Bronchial epithelial cell (primary cell): ENCODE measurements around the gene PTPRB. TPM values are rescaled to one million over a fixed set of nuclear protein-coding genes. Genes with fewer than 3 reads are reported as not detected.

Source experiments
- DNase-seq: peaks from one replicate; pipeline ENCODE4 v3.0.0-alpha.2; 2010; ENCODE audit warnings: low read depth
- FAIRE-seq: peaks from 2 replicates; lab custom pipeline; 2011; peaks lifted over from hg19 to GRCh38; lab: Jason Lieb, UNC
- H3K27me3 ChIP-seq: 2 replicates; pipeline ENCODE4 v1.5.1; 2011; ENCODE audit warnings: low read length; ENCODE audit not compliant: control insufficient read depth, insufficient read depth
- H3K36me3 ChIP-seq: 2 replicates; pipeline ENCODE4 v1.5.1; 2011; ENCODE audit warnings: low read length; ENCODE audit not compliant: control insufficient read depth, insufficient read depth
- H3K4me3 ChIP-seq: 2 replicates; pipeline ENCODE4 v1.5.1; 2011; ENCODE audit warnings: mild to moderate bottlenecking, low read depth, low read length, control low read depth
- total RNA-seq: library from RNA; depleted of rRNA; stranded (reverse); fragments of >200 nt; gene quantifications from 2 replicates; pipeline ENCODE4 v1.2.1, GENCODE V29; 2014
- TF ChIP-seq, protein P1 (sequence below): IDR thresholded peaks from 2 replicates; pipeline ENCODE4 v1.5.1; 2011; ENCODE audit warnings: mild to moderate bottlenecking, moderate library complexity, low read length, control low read depth, inconsistent platforms; ENCODE audit not compliant: insufficient read depth, severe bottlenecking

The PTPRB gene
- total RNA-seq, 1 donor from 2014 or later: 0.53 TPM

DNA sequence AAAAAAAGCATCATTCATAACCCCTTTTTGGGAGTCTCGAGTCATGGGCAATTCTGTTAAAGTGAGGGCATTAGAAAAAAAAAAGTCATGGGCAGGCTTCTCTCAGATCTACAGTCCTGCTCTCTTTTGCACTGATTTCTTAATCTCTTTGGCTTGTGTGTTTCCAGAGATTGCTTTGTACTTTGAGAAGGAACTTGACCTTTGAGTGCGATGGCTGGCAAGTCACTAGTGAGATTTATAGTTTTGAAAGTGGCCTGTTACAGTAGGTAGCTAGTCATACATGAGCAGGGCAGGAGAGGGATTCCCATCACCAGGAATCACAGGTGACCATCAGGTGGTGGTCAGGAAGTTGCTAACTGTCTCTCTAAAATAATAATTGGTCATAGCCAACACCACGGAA is 151.5 kb downstream of the PTPRB start:
- FAIRE-seq (no peak), DNase-seq (no peak)
- no peaks in the 10 kb centered on the region for H3K36me3 ChIP-seq
- no peaks in the 10 kb centered on the region for H3K27me3 ChIP-seq
- TF ChIP-seq, protein P1, sequence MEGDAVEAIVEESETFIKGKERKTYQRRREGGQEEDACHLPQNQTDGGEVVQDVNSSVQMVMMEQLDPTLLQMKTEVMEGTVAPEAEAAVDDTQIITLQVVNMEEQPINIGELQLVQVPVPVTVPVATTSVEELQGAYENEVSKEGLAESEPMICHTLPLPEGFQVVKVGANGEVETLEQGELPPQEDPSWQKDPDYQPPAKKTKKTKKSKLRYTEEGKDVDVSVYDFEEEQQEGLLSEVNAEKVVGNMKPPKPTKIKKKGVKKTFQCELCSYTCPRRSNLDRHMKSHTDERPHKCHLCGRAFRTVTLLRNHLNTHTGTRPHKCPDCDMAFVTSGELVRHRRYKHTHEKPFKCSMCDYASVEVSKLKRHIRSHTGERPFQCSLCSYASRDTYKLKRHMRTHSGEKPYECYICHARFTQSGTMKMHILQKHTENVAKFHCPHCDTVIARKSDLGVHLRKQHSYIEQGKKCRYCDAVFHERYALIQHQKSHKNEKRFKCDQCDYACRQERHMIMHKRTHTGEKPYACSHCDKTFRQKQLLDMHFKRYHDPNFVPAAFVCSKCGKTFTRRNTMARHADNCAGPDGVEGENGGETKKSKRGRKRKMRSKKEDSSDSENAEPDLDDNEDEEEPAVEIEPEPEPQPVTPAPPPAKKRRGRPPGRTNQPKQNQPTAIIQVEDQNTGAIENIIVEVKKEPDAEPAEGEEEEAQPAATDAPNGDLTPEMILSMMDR: no peak
- H3K4me3 ChIP-seq: no peak overlapping the region

DNA sequence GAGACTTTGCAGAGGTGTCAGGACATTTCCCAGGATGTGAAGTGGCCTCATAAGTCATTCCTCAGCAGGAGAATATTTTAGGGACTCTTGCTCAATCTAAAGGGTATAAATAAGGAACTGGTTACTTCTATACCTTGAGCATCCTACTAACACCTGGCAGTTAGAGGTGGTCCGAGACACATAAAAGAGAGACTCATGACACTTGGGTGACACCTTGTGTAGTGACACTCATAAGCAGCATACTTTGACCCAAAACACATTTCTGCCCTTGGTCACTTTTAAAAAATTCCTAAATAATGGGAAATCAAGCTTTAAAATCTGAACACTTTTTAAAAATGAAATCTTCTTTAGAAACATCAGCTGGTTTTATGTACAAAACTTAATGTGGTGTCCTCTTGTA is 152.8 kb downstream of the PTPRB start:
- FAIRE-seq (no peak), DNase-seq (no peak)
- Histone ChIP-seq H3K36me3 (no peaks in the 10 kb centered on the region), H3K27me3 (no peaks in the 10 kb centered on the region), H3K4me3 (no peak overlapping the region)
- TF ChIP-seq, protein P1: no peak

DNA sequence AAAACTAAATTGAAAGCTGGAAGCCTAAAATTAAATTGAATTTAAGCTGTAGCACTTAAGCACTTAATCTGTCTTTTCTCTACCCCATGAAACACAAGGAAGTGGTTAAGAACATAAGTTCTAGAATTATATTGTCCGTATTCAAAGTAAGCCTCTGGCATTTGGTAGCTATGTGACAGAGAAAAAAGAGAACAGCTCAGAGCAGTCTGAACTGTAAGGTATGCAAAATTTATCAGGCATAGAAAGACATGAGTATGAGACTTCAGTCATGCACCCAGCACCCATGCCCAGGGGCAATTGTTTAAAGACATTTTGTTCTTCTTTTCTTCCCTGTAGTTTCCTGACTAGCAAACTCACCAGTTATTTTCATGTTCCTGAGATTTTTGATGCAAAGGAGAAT is 154.5 kb downstream of the PTPRB start:
- FAIRE-seq (no peak), DNase-seq (peak; percentile 13)
- TF ChIP-seq, protein P1: no peak
- no peaks in the 10 kb centered on the region for H3K27me3 ChIP-seq
- no peak overlapping the region for H3K4me3 ChIP-seq
- H3K36me3 ChIP-seq: no peaks in the 10 kb centered on the region

DNA sequence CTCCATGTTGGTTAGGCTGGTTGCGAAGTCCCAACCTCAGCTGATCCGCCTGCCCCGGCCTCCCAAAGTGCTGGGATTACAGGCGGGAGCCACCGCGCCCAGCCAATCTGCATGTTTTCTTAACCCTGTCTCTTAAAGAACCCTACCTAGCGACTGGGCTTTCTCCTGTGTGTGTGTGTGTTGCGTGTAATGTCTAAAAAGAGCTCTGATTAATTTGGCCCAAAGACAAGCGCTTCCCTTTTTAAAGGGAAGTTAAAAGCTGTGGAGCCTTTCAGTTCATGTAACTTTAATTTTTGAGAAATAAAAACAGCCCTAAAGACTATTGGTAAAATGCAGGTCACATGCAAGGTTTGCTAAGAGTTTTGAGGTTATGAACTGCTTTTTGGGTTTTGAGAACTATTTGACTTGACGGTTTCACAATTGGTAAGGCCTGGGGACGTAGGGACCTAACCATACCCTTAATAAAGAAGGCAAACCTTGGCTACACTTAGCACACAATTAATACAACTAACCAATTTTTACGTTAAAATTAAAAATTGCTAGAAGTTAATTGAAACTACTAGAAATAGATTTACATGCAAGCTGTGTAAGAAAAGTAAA is 167.9 kb downstream of the PTPRB start:
- TF ChIP-seq, protein P1: no peak
- Histone ChIP-seq H3K4me3 (no peak overlapping the region), H3K36me3 (no peaks in the 10 kb centered on the region), H3K27me3 (no peaks in the 10 kb centered on the region)
- DNase-seq: no peak
- FAIRE-seq: no peak

DNA sequence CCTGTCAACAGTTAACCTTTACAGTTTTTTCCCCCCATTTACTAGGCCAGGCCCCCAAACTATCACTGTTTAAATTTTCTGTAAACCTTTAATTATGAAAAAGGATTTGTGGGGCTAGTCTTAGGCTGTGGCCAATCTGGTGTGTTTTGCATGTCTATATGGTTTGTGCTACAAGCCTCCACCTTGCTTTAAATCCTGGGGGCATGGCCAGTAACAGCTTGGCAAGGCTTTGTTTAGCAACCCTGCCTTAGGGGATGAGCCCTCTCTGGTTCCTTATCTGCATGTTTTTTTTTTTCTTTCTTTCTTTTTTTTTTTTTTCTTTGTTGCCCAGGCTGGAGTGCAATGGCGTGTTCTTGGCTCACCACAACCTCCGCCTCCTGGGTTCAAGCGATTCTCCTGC is 168.5 kb downstream of the PTPRB start:
- H3K4me3 ChIP-seq: no peak overlapping the region
- no peaks in the 10 kb centered on the region for H3K27me3 ChIP-seq
- TF ChIP-seq, protein P1: no peak
- no peaks in the 10 kb centered on the region for H3K36me3 ChIP-seq
- no peak for FAIRE-seq
- no peak for DNase-seq
